Activated CD4-positive, alpha-beta T cell treated with anti-CD3 and anti-CD28 coated beads for 36 hours (primary cell): Measurements from ENCODE around the gene EVC2. TPM values are rescaled to one million over a fixed set of nuclear protein-coding genes. Genes with fewer than 3 reads are reported as not detected.
A peak's percentile ranks its signal among the peaks of the same experiment; 100 is the strongest.

ENCODE experiments used
- ATAC-seq: fragments of 200-7000 bp; cut with Tn5 transposase; one replicate; pipeline ENCODE4 v1.10.0; 2021; ENCODE audit warnings: mild to moderate bottlenecking, moderate library complexity
- CTCF ChIA-PET: fragments of 350-600 bp; sonication (Branson Sonifier 250); formaldehyde crosslinking; loops from one replicate; lab custom pipeline; 2021; ENCODE audit warnings: antibody characterized with exemption; lab: Charles Lee
- POLR2A ChIA-PET: fragments of 350-600 bp; sonication (Branson Sonifier 250); formaldehyde crosslinking; loops from one replicate; lab custom pipeline; 2021; ENCODE audit warnings: antibody characterized with exemption, inconsistent platforms; lab: Charles Lee
- DNase-seq: peaks from one replicate; pipeline ENCODE4 v3.0.0-alpha.2; 2020
- H3K27ac Mint-ChIP-seq: one replicate; pipeline ENCODE4 v1.8.0; 2021; ENCODE audit warnings: mixed read lengths
- H3K27me3 Mint-ChIP-seq: one replicate; pipeline ENCODE4 v1.8.0; 2021; ENCODE audit warnings: mixed read lengths
- H3K36me3 Mint-ChIP-seq: one replicate; pipeline ENCODE4 v1.8.0; 2021; ENCODE audit warnings: low read depth, mixed read lengths
- H3K4me1 Mint-ChIP-seq: one replicate; pipeline ENCODE4 v1.8.0; 2021; ENCODE audit warnings: mixed read lengths
- H3K4me3 Mint-ChIP-seq: one replicate; pipeline ENCODE4 v1.8.0; 2021; ENCODE audit warnings: mild to moderate bottlenecking, moderate library complexity, mixed read lengths
- H3K9me3 Mint-ChIP-seq: one replicate; pipeline ENCODE4 v1.8.0; 2021; ENCODE audit warnings: low read depth, mixed read lengths
- intact Hi-C, 2 experiments: fragments of 100-400 bp; cut with DNase I in 1 of 2; cut with micrococcal nuclease in 1 of 2; formaldehyde crosslinking; loops; one replicate each; pipeline versions ENCODE4 v1.14.2 to v1.15.1; 2022 to 2024; cut with DNase I, micrococcal nuclease
- total RNA-seq, 2 experiments: library from RNA; stranded (reverse); gene quantifications; one replicate each; pipeline ENCODE4 v1.2.3, GENCODE V29; 2021

The EVC2 gene
- total RNA-seq, 2 experiments from 2014 or later: 0.48 to 0.65 TPM

DNA sequence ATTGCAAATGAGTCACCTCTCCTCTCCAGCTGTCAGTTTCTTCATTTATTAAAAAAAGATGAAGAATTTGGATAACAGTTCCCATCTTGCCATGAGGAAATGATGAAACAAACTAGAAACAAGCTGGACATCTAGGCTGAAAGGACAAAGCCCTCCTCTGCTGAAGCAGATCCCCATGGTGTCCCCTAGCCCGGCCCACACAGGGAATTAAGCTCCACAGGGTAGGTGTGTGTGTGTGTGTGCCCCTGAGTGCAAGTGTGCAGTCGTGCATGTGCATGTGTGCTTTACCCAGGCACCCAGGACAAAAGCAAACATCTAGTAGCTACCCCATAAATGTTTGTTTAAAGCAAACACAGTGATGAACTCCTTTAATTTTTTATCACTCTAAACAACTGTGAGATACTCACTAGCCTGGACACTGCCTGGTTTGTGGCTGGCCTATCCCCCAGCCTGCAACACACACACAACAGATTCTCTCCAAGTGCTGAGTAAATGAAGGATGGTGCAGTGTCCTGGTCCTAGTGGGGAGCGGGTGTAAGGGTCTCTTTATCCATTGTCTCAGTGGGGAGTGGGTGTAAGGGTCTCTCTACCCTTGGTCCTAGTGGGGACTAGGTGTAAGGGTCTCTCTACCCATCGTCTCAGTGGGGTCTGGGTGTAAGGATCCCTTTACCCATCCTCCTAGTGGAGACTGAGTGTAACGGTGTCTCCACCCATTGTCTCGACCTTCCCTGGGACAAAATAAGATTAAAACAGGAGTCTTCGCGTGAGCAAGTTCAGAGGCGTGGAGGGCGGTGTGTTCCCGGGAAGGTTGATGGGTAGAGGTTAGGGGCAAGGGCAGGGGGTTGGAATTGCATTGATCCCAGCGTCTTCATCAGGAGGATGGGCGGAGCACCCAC is 2.0 kb upstream of the EVC2 start:
- ATAC-seq (no peak), DNase-seq (no peak)
- Mint-ChIP-seq H3K27me3 (peaks cover 46% of the 10 kb centered on the region), H3K4me3 (peak overlapping the region; percentile 53), H3K36me3 (peaks cover under 1% of the 10 kb centered on the region), H3K27ac (peak overlapping the region; percentile 18), H3K9me3 (peaks cover 11% of the 10 kb centered on the region), H3K4me1 (peaks cover 23% of the 10 kb centered on the region)
- ChIA-PET CTCF (interaction anchor here (1.2 kb wide), 1 partner anchor 20 kb away, joined by 6 read pairs; no protein-coding TSS in a partner anchor), POLR2A (interaction anchor here (0.7 kb wide), 1 partner anchor 70 kb away, joined by 3 read pairs; no protein-coding TSS in a partner anchor)
- intact Hi-C loops: no loop called here

DNA sequence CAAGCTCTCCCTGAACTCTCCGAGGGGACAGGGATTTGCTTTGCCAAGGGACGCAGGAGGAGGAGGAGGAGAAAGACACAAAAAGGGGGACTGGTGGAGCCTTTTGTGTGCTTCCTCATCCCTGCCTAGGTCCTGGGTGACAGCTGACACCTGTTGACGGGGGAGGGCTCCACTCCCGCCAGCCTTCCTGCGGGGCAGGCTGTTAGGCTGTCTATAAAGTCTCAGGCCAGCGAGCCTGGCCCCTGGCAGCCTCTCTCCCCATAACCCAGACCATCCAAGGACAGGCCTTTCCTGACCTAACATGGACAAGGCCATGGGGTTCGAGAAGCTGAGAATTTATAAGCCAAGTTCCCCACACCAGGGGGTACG is 832 bp upstream of the EVC2 start:
- intact Hi-C loops: no loop called here
- H3K4me1 Mint-ChIP-seq: peaks cover 23% of the 10 kb centered on the region
- DNase-seq: no peak
- ChIA-PET CTCF (no interaction called here), POLR2A (no interaction called here)
- peaks cover 42% of the 10 kb centered on the region for H3K27me3 Mint-ChIP-seq
- no peak overlapping the region for H3K27ac Mint-ChIP-seq
- no peak overlapping the region for H3K4me3 Mint-ChIP-seq
- H3K36me3 Mint-ChIP-seq: no peaks in the 10 kb centered on the region
- no peak for ATAC-seq
- peaks cover 7% of the 10 kb centered on the region for H3K9me3 Mint-ChIP-seq

DNA sequence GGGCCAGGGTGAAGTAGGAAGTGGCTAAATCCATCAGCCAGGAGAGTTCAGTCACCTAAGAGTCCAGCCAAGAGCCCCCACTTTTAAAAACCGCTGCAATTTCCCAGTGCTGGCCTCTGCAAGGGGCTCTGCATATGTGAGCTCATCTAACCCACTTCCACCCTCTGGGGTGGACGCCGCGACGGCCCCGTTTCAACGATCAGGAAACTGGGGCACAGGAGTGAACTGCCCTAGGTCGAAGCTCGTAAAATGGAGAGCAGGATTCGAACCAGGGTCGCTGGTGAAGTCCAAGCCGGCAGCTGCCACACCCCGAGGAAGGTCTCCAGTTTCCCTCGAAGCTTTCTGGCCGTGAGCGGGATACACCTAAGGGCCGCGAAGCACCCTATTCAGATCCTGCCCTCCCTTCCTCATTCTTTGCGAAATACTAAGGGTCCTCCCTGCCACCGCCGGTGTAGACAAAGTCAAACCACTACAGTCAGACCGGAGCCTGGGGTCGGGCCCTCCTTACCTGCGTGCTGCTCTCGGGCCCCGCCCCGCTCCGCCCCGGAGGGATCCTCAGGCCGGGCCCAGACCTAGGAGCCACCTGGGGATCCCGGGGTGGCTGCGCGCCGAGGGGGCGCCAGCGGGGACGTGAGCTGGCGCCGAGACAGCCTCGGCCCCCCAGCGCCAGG is 446 bp downstream of the EVC2 start:
- ChIA-PET CTCF (no interaction called here), POLR2A (interaction anchor here (0.6 kb wide), 1 partner anchor 483 kb away, joined by 4 read pairs; no protein-coding TSS in a partner anchor)
- DNase-seq (no peak), ATAC-seq (no peak)
- H3K4me3 Mint-ChIP-seq: peak overlapping the region; percentile 43
- H3K27me3 Mint-ChIP-seq: peaks cover 41% of the 10 kb centered on the region
- peaks cover 8% of the 10 kb centered on the region for H3K9me3 Mint-ChIP-seq
- H3K27ac Mint-ChIP-seq: no peak overlapping the region
- intact Hi-C loops: no loop called here
- peaks cover 23% of the 10 kb centered on the region for H3K4me1 Mint-ChIP-seq
- H3K36me3 Mint-ChIP-seq: no peaks in the 10 kb centered on the region

DNA sequence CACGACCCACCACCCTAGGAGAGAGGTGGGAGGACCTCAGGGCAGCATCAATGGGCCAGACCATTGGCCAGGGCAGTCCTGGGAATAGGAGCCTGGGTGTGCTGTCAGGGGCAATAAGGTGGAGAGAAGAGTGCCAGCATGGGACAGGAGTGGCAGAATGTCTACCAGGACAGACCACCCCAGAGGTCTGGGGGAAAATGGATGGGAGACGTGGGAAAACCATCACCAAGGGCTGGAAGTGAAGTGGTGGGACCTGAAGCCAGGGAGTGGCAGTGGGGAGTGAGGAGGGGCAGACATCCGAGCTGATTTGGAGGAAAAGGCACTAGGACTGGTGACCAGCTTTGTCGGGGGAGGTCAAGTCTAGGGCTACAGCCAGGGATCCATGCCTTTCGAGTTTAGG is 993 bp downstream of the EVC2 start:
- no peaks in the 10 kb centered on the region for H3K36me3 Mint-ChIP-seq
- peaks cover 37% of the 10 kb centered on the region for H3K27me3 Mint-ChIP-seq
- intact Hi-C loops: no loop called here
- no peak overlapping the region for H3K27ac Mint-ChIP-seq
- peak overlapping the region; percentile 43 for H3K4me3 Mint-ChIP-seq
- CTCF ChIA-PET: no interaction called here
- POLR2A ChIA-PET: no interaction called here
- H3K4me1 Mint-ChIP-seq: peaks cover 19% of the 10 kb centered on the region
- peaks cover 8% of the 10 kb centered on the region for H3K9me3 Mint-ChIP-seq
- no peak for DNase-seq
- ATAC-seq: no peak

DNA sequence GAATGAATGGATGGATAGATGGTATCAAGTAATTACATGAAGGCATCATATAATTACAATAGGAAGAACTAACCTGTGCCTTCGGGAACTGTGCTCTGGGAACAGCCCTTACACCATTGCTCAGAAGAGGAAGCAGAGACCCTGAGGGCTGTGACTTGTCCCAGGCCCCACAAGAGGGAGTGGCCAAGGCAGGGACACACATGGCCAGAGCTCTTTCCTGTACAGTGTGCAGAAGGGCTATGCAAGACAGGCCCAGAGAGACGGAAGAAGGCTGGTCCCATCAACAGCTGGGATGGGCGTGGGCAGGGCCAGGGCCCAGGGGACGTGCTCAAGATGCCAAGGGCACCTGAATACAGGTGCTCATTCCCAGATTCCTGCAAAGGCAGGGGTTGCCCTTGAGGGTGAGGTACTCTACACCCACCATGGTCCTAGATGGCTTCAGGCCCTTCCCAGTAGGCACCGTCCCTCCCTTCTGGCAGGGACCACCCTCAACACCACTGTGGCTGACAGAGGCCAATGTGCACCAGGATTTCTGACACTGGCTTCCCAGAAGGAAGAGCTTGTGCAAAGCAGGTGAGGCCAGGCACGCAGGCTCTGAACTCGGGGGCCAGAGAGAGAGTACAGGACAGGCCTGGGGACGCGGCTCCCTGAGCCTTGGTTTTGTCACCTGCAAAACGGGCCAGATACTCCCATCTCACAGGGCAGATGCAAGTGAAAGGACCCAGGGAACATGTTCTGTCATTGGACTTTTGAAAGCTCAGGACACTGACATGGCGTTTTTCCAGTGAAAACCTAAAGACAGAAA is 1.7 kb downstream of the EVC2 start:
- peaks cover 13% of the 10 kb centered on the region for H3K4me1 Mint-ChIP-seq
- H3K9me3 Mint-ChIP-seq: peaks cover 8% of the 10 kb centered on the region
- ChIA-PET POLR2A (no interaction called here), CTCF (no interaction called here)
- ATAC-seq (peak; percentile 27), DNase-seq (no peak)
- H3K27ac Mint-ChIP-seq: no peak overlapping the region
- H3K36me3 Mint-ChIP-seq: no peaks in the 10 kb centered on the region
- peak overlapping the region; percentile 43 for H3K4me3 Mint-ChIP-seq
- intact Hi-C loops: no loop called here
- H3K27me3 Mint-ChIP-seq: peaks cover 33% of the 10 kb centered on the region

DNA sequence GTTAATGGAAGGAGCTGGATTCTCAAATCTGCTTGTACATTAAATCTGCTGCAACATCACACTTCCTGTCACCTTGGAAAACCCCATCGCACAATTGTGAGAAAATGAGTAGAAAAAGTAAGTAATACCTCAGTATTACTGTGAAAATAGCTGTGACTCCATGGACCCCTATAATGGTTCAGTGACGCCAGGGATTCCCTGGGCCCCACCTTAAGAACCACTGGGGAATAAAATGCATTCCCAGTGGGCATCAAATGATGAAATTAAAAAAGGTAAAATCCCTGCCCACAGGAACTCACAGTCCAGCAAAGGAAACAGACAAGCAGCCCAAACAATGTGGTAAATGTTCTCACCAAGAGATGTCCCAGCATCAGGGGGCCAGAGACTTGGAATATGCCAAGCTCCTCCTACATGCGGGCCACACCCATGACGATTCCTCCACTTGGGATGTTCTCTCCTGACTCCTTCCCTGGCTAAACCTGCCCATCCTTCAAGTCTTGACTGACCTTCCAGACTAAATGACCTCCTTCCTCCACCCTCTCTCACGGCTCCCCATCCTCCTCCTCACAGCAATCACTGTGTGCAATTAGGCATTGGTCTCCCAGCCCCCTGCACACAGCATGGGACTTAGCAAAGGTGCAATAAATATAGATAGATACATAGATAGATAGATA is 2.6 kb downstream of the EVC2 start:
- H3K4me1 Mint-ChIP-seq: peaks cover 13% of the 10 kb centered on the region
- no peak overlapping the region for H3K4me3 Mint-ChIP-seq
- H3K36me3 Mint-ChIP-seq: no peaks in the 10 kb centered on the region

DNA sequence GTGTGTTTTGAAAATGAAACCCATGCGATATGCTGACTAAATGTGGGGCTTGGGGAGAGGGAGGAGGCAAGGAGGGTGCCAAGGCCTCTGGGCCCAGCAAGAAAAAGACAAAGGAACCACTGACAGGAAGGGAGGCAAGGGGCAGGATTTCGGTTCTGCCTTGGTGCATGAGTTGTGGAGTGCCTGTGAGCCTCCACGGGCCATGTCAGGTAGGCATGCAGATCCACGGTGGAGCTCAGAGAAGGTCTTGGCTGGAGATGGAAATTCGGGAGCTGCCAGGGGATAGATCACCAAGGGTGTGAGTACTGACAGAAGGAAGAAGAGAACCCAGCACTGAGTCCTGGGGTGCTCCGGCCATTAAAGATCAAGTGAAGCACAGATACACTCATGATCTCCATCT is 4.1 kb downstream of the EVC2 start:
- intact Hi-C loops: no loop called here
- Mint-ChIP-seq H3K36me3 (no peaks in the 10 kb centered on the region), H3K27ac (no peak overlapping the region), H3K4me3 (no peak overlapping the region), H3K9me3 (peaks cover 8% of the 10 kb centered on the region), H3K4me1 (peaks cover 10% of the 10 kb centered on the region), H3K27me3 (peaks cover 19% of the 10 kb centered on the region)
- ATAC-seq (no peak), DNase-seq (no peak)
- ChIA-PET CTCF (no interaction called here), POLR2A (no interaction called here)

More for the DNA sequence above, 2.6 kb downstream of the EVC2 start:
- Mint-ChIP-seq H3K27me3 (peaks cover 29% of the 10 kb centered on the region), H3K9me3 (peaks cover 8% of the 10 kb centered on the region), H3K27ac (no peak overlapping the region)
- ChIA-PET CTCF (no interaction called here), POLR2A (no interaction called here)
- intact Hi-C loops: no loop called here
- no peak for ATAC-seq
- no peak for DNase-seq

DNA sequence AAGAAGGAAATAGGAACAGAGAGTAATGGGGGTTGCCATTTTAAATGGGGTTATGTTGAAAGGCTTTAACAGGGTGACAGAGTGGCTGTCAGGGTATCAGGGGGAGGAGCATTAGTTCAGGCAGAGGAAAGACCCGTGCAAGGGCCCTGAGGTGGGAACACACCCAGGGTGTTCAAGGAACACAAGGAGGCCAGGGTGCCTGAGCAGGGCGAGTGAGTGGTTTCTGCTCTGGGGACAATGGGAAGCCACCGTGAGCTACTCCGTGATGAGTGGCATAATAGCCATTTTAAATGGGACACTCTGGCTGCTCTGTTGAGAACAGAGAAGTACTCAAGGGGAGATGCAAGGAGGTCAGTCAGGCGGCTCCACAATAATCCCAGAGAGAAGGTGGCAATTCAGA is 4.5 kb downstream of the EVC2 start:
- CTCF ChIA-PET: no interaction called here
- Mint-ChIP-seq H3K27ac (no peak overlapping the region), H3K4me1 (peaks cover 10% of the 10 kb centered on the region), H3K27me3 (peaks cover 19% of the 10 kb centered on the region), H3K4me3 (no peak overlapping the region), H3K9me3 (peaks cover 8% of the 10 kb centered on the region), H3K36me3 (no peaks in the 10 kb centered on the region)
- DNase-seq (no peak), ATAC-seq (no peak)
- intact Hi-C loops: no loop called here
- POLR2A ChIA-PET: no interaction called here

DNA sequence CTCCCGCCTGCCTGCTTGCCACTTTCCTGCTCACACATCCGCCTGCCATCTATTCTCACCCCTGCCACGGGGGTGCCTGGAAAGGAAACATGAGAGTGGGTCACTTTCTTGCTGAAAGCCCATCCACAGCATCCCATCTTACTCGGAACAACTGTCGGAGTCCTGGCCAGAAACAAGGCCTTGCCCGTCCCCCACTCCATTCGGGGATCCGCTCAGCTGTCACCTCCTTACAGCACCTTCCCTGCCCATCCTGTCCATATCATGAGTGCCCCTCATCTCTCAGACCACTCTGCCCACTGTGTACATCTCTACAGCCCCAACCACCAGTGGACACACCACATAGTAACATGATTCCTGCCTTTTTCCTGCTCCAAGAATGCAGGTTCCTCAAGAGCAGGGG is 6.4 kb downstream of the EVC2 start:
- Mint-ChIP-seq H3K4me3 (no peak overlapping the region), H3K27ac (no peak overlapping the region), H3K27me3 (peaks cover 10% of the 10 kb centered on the region), H3K4me1 (peaks cover 3% of the 10 kb centered on the region), H3K36me3 (no peaks in the 10 kb centered on the region), H3K9me3 (peaks cover 8% of the 10 kb centered on the region)
- ChIA-PET CTCF (interaction anchor here (0.6 kb wide), 1 partner anchor 576 kb away, joined by 5 read pairs; no protein-coding TSS in a partner anchor), POLR2A (no interaction called here)
- ATAC-seq (no peak), DNase-seq (no peak)
- intact Hi-C loops: no loop called here

DNA sequence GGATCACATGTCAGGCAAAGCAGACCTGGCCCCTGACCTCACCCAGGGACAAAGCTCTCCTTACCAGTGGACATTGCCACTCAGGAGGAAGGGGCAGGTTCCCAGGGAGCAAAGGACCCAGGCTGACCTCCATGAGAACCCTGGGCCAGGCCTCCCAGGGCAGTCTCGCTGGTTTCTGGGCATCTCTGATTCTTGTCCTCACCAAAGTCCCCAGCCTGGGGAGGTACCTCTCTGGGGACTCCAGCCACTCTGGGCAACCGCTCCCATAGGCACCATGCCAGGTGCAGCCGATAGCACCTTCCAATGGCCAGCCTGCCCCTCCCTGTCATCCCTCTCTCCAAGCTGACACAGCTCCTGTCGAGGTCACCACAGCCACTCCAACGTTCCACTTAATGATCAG is 7.9 kb downstream of the EVC2 start:
- ChIA-PET POLR2A (no interaction called here), CTCF (no interaction called here)
- Mint-ChIP-seq H3K4me3 (no peak overlapping the region), H3K9me3 (peaks cover 8% of the 10 kb centered on the region), H3K4me1 (no peaks in the 10 kb centered on the region), H3K27ac (no peak overlapping the region), H3K27me3 (peaks cover 6% of the 10 kb centered on the region), H3K36me3 (no peaks in the 10 kb centered on the region)
- intact Hi-C loops: no loop called here
- no peak for DNase-seq
- ATAC-seq: no peak

DNA sequence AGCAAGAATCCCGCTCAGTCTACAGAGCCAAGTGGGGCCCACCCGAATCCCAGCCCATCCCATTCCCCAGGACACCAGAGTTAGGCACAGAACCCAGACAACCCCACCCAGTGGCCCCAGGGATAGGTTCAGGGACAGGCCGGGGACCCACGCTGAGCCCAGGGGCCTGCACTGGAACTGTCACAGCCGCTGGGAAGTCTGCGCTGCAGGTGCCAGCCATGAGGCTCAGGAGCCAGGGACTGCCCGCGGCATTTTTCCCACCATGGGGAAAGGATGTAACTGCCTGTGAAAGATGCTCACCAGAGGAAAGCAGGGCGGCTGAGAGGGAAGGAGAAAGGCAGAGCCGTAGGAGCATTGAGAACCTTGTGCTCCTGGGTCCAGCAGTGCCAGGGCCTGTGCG is 12.0 kb downstream of the EVC2 start:
- intact Hi-C loops: no loop called here
- no peaks in the 10 kb centered on the region for H3K4me1 Mint-ChIP-seq
- H3K9me3 Mint-ChIP-seq: no peaks in the 10 kb centered on the region
- POLR2A ChIA-PET: no interaction called here
- H3K27me3 Mint-ChIP-seq: peaks cover 2% of the 10 kb centered on the region
- DNase-seq (no peak), ATAC-seq (no peak)
- H3K27ac Mint-ChIP-seq: no peak overlapping the region
- no peaks in the 10 kb centered on the region for H3K36me3 Mint-ChIP-seq
- CTCF ChIA-PET: interaction anchor here (0.6 kb wide), 1 partner anchor 48 kb away, joined by 5 read pairs; no protein-coding TSS in a partner anchor
- H3K4me3 Mint-ChIP-seq: no peak overlapping the region
